ENCODE results near the gene OGFOD3.
"Not testable (repeated sequence)": the region's sequence is repeated elsewhere in the genome, so short reads cannot be mapped to it uniquely, and the experiment has no call there.

OGFOD3 gene

DNA sequence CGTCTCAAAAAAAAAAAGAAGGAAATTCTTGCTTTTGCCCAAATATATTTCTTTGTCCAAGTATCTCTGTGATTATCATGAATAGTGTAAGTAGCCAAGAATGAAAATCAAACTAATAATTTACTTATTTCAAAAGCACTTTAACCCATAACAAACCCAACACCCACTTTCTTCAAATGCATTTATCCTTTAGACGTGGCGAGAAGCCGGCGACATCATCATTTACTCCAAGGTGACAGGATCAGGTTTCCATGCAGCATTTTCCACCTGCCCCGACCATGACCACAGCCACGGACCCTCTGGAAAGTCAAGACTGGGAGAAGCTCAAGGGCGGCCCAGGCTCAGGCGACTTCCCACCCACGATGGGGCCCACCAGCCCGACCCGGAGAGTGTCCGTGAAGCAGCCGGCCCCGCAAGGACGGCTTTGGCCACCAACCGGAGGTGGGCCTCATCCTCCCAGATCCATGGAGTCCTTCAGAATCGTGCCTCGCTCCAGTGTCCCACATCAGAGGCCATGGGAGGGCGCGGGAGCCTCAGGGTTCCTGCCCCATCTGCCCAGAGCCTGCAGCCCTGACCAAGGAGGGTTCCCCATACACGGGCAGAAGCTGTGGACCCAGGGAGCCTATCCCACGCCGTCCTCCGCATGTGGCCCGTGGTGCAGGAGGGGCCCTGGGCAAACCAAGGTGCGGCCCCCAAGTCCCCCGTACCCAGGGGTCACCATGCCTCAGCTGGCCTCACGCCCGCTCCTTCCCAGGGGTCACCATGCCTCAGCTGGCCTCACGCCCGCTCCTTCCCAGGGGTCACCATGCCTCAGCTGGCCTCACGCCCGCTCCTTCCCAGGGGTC is 28.1 kb downstream of the OGFOD3 start:
- no peak for DNase-seq (ENCODE audit: extremely low read depth in 1 of 2, low read depth in 1 of 2)

DNA sequence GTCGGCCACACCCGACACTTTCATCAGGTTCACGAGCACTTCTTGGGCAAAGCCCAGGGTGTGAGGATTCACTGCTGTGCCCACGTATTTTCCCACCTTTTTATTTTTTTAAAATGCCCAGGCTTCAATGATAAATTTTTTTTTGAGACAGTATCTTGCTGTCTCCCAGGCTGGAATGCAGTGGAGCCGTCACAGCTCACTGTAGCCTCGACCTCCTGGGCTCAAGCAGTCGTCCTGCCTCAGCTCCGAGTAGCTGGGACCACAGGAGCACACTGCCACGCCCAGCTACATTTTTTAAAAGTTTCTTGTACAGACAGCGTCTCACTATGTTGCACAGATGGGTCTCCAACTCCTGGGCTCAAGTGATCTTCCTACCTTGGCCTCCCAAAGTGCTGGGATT is 29.0 kb downstream of the OGFOD3 start:
- DNase-seq (ENCODE audit: extremely low read depth in 1 of 2, low read depth in 1 of 2): no peak

DNA sequence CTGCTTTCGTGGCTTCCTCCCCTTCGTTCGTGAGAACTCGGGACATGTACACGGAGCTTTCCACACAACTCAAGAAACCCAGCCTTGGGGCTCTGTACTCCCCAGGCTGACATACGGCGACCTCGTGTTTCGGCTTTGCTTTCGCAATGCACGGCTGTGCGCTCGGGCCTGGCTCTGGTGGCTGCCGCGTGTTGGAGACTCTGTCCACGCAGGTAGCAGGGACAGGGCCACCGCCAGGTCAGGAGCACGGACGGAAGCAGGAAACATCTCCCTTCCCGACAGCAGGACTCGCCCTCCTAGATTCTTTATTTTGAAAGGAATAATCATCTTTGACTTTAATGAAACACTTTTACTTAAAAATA is 29.5 kb downstream of the OGFOD3 start:
- no peak for DNase-seq (ENCODE audit: extremely low read depth in 1 of 2, low read depth in 1 of 2)

DNA sequence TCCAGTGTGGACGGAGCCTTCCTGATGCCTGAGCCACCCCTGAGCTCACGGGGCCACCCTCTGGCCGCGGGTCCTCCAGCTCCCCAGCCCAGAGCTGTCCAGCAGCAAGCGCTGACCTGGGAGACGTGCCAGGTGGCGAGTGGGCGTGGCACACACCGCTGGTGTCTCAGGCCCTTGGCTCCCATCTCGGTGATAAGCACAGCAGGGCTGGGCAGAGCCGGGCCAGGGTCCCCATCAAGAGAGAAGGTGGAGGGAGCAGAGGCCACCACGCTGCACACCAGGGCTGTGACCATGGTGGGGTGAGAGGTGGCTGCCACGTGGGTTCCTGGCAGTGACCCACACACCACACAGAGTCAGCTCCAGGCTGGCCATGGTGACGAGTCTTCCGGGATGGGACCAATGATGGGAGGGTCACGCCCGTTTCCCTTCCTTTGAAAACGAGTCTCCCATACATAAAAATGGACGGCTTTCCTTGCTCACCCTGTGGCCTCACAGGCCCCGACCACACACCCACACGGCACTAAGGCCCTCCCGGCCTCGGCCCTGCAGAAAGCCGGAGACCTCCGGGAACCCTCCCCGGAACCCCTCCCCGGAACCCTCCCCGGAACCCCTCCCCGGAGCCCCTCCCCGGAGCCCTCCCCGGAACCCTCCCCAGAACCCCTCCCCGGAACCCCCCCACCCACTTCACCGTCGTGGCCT is 30.0 kb downstream of the OGFOD3 start:
- DNase-seq (ENCODE audit: extremely low read depth in 1 of 2, low read depth in 1 of 2): no peak

DNA sequence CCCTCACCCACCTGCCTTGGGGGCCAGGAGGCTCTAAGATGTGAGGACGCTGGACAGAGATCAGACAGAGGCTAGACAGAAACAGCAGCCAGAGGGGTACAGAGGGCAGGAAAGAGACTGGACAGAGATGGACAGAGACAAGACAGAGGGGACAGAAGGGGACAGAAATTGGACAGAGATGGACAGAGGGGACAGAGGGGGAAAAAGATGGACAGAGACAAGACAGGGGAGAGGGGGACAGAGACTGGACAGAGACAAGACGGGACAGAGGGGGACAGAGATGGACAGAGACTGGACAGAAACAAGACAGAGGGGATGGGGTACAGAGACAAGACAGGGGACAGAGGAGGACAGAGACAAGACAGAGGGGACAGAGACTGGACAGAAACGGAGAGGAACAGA is 30.7 kb downstream of the OGFOD3 start:
- no peak for DNase-seq (ENCODE audit: extremely low read depth in 1 of 2, low read depth in 1 of 2)

DNA sequence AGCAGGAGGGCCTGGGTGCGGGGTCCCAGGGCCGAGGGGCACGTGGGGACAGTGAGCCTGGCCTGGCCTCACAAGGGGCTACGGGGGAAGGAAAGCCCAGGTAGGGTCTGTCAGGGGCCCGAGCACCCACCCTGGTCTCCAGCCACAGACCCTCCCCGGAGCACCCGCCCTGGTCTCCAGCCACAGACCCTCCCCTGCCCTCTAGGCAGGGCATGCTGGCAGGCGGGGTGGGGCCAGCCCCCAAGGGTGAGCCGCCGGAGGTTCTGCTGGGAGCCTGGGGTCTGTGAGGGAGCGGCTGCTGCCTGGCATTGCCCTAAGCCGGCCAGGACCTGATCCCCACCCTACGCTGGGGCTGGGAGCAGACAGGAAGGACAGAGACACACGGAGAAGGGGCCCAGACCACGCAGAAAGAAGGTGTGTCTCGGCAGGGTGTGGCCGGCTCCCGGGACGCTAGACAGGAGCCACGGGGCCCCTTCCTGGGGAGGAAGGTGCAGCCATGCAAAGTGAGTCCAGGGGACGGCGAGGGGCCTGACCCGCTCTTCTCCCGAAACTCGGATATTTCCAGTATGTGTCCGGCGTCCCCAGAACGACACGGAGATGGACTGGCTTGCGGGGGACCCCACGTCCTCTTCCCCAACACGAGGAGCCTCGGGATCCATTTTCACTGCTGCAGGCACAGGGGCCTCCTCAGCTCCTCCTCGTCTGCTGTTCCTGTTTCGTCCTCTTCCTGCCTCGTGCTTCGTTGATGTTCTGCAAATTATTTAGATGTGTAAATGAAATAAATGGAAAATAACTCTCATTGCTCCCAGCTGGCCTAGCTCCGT is 31.3 kb downstream of the OGFOD3 start:
- no peak for DNase-seq (ENCODE audit: extremely low read depth in 1 of 2, low read depth in 1 of 2)

DNA sequence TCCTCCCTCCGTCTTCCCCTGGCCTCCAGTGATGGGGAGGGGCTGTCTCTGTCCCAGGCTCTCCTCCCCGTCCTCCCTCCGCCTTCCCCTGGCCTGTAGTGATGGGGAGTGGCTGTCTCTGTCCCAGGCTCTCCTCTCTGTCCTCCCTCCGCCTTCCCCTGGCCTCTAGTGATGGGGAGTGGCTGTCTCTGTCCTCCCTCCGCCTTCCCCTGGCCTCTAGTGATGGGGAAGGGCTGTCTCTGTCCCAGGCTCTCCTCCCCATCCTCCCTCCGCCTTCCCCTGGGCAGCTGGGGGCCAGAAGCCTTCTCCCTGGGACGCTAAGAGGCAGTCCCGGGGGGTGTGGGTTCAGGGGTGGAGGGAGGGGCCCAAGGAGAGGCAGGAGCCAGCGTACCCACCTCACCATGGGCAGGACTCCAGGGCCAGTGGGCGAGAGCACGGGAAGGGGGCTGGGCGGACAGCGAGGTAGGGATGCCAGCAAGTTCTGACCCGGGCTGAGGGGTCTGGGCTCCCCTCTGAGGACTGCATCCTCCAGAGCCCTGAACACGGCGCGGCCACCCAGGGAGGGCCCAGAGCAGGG is 32.0 kb downstream of the OGFOD3 start:
- DNase-seq (ENCODE audit: extremely low read depth in 1 of 2, low read depth in 1 of 2): no peak

DNA sequence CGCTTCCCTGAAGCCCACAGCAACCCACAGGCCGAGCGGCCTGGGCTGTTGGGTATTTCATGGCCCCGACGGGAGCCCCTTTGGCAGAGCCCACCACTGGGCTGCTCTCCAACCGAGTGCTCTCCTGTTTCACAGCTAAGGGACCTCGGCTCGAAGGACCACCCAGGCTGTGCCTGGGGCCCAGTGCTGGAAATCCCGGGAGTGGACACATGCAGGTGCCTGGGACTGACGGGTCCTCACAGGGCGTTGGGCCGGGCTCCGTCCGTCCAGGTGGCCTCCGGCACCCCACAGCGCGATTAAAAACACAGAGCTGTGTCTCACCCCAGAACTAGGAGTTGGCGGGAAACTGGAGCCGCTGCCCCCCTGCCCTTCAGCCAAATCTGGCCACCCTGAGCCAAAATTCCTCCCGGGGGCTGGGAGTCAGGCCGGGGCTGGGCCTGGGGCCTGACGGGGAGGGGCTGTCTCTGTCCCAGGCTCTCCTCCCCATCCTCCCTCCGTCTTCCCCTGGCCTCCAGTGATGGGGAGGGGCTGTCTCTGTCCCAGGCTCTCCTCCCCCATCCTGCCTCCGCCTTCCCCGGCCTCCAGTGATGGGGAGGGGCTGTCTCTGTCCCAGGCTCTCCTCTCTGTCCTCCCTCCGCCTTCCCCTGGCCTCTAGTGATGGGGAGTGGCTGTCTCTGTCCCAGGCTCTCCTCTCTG is 32.7 kb downstream of the OGFOD3 start:
- DNase-seq (ENCODE audit: extremely low read depth in 1 of 2, low read depth in 1 of 2): no peak

DNA sequence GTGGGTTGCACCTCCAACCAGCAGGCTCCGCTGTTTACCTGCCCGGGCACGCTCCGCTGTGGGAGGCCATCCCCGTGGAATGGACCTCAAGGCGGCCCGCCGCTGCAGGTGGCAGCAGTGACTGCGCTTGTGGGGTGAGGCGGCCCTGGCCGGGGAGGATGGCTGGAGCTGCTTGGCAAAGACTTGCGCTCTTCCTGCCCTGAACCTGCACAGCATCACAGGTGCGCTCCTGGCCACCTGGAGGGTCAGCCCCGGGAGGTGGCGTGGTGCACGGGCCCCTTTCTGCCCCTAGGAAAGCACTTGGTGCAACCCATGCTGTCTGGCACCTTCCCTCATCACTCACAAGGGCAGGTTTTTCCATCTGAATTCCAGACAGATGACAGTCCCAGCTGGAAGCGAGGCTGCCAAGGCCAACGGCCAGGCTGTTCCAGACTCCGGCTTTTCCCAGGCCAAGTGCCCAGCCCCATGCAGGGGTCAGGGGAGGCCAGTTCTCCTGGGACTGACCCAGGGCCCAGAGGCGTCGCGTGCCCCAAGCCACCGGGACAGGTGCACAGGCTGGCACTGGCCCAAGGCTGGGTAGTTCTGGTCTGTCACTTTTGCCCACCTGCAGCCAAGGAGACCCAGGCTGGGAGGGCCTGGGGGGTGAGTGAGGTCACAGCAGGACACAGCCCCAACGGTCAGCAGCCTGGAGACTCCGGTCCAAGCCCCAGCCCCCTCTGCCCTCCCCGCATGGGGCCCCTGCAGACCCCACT is 33.5 kb downstream of the OGFOD3 start:
- DNase-seq (ENCODE audit: extremely low read depth in 1 of 2, low read depth in 1 of 2): no peak

DNA sequence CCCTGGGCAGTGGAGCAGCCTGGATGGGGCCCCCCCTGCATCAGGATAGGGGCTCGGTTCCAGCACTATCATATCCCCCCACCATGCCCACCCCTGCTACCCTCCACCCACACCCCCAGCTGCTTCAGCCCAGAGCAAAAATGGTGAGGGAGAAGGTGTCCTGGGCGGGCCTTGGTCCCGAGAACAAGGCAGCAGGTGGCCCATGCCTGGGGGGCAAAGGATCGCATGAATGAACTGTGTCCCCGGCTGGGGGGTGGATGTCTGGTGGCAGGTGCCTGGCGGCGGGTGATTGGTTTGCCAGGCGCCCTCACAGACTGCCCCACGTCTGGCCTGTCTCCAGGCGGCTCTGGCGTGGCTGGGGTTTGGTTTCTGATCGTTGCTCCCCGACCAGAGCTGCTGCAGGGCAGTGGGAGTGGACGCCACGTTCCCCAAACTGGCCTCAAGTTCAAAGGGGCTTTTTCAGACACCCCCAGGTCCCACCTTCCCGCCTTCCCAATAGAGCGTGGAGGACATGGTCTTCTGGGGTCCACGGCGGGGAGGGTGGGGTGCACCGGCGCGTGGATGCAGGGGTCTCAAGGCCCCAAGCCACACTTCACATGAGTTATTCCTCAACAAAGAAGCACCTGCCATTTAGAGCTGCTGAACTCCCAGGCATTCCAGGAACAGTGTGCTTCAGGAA is 34.2 kb downstream of the OGFOD3 start:
- DNase-seq (ENCODE audit: extremely low read depth in 1 of 2, low read depth in 1 of 2): no peak

DNA sequence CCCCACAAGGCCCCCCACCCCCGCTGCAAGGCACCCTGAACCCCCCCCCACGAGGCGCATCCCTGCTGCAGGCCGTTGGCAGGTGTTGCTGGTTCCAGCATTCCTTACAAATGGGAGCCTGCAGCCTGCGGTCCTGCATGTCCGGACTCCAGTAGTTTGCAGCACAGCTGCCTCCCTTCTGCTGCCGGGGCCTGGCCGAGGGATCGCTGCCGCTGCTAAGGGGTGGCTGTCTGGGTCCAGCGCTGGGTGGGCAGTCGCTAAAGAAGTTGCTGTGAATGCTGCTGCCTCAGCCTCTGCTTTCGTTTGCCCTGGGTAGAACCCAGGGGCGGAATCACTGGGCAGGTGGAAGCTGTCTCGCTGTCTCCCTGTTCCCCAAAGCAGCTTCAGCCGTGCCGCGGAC is 35.0 kb downstream of the OGFOD3 start:
- no peak for DNase-seq (ENCODE audit: extremely low read depth in 1 of 2, low read depth in 1 of 2)

DNA sequence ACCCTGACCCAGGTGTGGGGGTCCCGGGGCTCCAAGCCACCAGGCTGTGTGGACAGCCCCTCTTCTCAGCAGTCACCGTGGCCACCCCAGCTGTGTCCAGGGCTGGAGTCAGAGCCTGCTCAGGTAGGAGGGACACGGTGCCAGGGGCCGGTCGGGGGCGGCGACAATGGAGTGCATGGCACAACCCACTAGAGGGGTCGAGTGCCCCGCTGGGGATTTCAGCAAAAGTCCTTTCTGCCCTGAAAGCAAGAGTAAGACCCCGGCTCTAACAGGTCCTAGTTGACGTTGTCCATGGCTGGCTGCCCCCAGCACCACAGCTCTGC is 35.5 kb downstream of the OGFOD3 start:
- no peak for DNase-seq (ENCODE audit: extremely low read depth in 1 of 2, low read depth in 1 of 2)

DNA sequence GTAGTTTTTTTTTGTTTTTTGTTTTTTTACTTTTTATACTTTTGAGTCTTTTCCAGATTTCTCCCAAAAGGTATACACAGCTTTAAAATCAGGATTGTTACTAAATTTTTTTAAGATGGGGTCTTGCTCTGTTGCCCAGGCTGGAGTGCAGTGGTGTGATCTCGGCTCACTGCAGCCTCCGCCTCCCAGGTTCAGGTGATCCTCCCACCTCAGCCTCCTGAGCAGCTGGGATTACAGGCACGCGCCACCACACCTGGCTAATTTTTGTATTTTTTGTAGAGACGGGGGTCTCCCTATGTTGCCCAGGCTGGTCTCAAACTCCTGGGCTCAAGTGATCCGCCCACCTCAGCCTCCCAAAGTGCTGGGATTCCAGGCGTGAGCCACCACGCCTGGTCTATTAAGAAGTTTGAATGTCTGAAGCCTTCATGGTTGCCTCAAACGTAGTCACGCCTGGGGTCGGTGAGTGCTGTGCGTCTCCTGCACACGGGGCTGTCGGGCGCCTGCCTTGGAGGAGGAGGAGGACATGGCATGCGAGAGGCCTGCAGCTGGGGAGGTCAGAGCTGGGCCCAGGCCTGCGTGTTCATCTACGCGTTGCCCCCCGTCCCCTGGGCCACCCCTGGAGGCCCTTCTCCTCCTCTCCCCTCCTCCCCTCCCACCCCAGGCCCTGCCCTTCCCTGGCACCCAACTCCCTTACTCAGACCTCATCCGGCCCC is 36.0 kb downstream of the OGFOD3 start:
- not testable (repeated sequence) for DNase-seq (ENCODE audit: extremely low read depth in 1 of 2, low read depth in 1 of 2)

DNA sequence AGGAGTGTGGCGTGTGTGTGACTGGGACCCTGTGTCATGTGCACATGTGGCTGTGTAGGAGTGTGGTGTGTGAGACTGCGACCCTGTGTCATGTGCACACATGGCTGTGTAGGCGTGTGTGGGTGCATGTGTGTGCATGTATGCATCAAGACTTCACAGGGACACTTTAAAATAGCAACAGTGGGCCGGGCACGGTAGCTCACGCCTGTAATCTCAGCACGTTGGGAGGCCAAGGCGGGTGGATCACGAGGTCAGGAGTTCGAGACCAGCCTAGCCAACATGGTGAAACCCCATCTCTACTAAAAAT is 36.7 kb downstream of the OGFOD3 start:
- not testable (repeated sequence) for DNase-seq (ENCODE audit: extremely low read depth in 1 of 2, low read depth in 1 of 2)

DNA sequence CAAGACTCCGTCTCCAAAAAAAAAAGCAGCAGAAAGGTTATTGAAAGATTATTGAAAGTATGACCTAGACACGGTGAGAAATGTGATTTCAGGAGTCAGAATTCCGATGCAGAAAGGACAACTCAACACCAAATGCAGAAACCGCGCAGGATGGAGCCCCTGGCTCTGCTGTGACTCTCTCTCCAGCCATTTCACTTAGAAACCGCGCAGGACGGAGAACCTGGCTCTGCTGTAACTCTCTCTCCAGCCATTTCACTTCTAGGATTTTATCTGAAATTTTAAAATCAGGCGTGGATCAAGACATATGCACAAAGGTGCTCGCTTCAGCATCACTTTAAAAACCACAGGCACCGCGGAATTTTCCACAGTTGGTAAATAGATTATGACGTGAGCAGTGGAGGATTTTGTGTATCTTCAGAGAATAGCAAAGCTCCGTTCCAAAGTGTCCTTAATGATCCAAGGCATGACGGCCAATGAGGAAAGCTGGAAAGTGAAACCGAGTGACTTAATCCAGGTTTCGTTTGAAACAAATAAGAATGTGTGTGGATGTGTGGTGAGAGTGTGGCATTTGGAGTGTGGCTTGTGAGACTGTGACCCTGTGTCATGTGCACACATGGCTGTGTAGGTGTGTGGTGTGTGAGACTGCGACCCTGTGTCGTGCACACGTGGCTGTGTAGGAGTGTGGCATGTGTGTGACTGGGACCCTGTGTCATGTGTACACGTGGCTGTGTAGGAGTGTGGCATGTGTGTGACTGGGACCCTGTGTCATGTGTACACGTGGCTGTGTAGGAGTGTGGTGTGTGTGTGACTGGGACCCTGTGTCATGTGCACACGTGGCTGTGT is 37.3 kb downstream of the OGFOD3 start:
- no peak for DNase-seq (ENCODE audit: extremely low read depth in 1 of 2, low read depth in 1 of 2)

DNA sequence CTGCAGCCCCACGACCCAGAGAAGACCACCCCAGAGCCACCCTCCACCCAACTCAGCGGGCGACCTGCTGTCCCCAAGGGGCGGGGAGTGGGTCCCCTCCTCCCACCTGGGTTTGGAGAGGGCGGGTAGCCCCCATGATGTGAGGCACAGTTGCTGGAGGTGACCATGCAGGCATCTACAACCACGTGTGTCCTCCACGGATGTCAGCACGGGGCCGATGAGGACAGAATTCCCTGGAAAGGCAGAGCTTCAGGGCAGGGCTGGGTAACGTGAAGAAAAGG is 39.7 kb downstream of the OGFOD3 start:
- no peak for DNase-seq (ENCODE audit: extremely low read depth in 1 of 2, low read depth in 1 of 2)

DNA sequence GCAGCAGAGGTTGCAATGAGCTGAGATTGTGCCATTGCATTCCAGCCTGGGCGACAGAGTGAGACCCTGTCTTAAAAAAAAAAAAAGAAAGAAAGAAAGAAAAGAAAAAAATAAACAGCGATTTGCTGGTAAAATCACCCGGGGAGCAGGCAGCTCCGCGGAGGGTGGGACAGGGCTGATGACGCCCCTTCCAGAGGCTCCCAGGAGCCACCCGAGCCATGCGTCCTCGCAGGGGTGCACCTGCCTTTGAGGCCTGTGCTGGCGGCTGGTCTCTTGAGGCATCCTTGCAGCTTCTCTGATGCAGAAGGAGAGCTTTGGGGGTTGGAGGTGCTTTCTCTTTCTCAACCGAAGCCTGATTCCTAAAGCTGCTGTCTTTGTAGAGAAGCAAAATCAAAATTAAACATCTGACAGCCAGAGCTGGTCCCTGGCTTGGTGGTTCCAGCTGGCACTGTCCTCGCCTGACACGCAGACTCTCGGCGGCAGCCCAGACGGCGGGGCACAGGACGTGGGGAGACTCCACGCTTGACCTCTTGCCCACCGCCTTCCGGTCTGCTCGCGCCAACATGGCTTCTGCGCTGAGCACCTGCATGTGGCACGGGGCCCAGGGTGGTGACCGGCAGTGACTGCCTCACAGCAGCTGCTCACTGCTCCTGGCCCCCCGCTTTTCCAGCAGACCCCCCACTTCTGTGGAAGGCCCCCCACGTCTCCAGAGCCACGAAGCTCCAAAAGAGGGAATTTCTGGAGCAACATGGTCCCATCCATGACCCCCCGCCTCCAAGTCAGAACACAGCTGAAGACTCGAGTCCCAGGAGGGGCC is 40.3 kb downstream of the OGFOD3 start:
- DNase-seq (ENCODE audit: extremely low read depth in 1 of 2, low read depth in 1 of 2): no peak

DNA sequence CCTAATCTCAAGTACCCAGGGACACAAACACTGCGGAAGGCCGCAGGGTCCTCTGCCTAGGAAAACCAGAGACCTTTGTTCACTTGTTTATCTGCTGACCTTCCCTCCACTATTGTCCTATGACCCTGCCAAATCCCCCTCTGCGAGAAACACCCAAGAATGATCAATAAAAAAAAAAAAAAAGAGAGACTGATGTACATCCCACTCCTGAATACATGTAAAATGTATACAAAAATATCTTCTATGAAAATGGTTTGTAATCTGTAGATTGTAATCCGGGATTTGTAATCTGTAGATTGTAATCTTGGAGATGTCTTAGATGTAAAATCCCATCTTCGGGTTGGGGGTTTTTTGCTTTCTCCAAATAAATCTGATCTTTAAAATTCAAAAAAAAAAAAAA is 41.1 kb downstream of the OGFOD3 start:
- not testable (repeated sequence) for DNase-seq (ENCODE audit: extremely low read depth in 1 of 2, low read depth in 1 of 2)

Measured in activated CD8-positive, alpha-beta memory T cell treated with anti-CD3 and anti-CD28 coated beads for 1 hour (primary cell).